Esophagus squamous epithelium (tissue), 5 donors: Measurements from ENCODE around the gene GLDN. TPM values are rescaled to one million over a fixed set of nuclear protein-coding genes. Genes with fewer than 3 reads are reported as not detected.

Source experiments
- DNase-seq: peaks from one replicate; lab custom pipeline; 2025; lab: John Stamatoyannopoulos, UW
- H3K27ac ChIP-seq, 4 donors: fragments of 200-600 bp; sonication (generic); one replicate each; pipeline ENCODE4 v1.5.1; 2016 to 2019; ENCODE audit warnings: mild to moderate bottlenecking in 1 of 4
- H3K27me3 ChIP-seq, 4 donors: fragments of 200-600 bp; sonication (generic); 1 replicate in 3 of 4; 2 replicates in 1 of 4; pipeline versions ENCODE4 v1.5.1 to v1.6.0; 2017 to 2021; ENCODE audit warnings: antibody characterized with exemption in 1 of 4
- H3K36me3 ChIP-seq, 3 donors: fragments of 200-600 bp; sonication (generic); one replicate each; pipeline ENCODE4 v1.5.1; 2016 to 2019
- H3K4me1 ChIP-seq, 3 donors: fragments of 200-600 bp; sonication (generic); one replicate each; pipeline ENCODE4 v1.5.1; 2017 to 2019
- H3K4me3 ChIP-seq, 4 donors: fragments of 200-600 bp; sonication (generic); 1 replicate in 3 of 4; 2 replicates in 1 of 4; pipeline ENCODE4 v1.5.1; 2016 to 2019; ENCODE audit warnings: mild to moderate bottlenecking in 2 of 4, moderate library complexity in 1 of 4
- H3K9me3 ChIP-seq, 3 donors: fragments of 200-600 bp; sonication (generic); one replicate each; pipeline ENCODE4 v1.5.1; 2016 to 2019
- POLR2A ChIP-seq, 4 donors: fragments of 450-650 bp; IDR thresholded peaks; one replicate each; pipeline ENCODE4 v1.6.1; 2017; ENCODE audit warnings: antibody characterized with exemption in 4 of 4, mild to moderate bottlenecking in 4 of 4, moderate library complexity in 3 of 4
- WGBS, 2 donors: methylation state at CpG; one replicate each; pipeline ENCODE4 v1.1.5; 2018; 5-methylcytosine and 5-hydroxymethylcytosine counted together
- intact Hi-C: fragments of 100-400 bp; cut with DNase I; formaldehyde crosslinking; loops from one replicate; pipeline ENCODE4 v1.15.0; 2022
- total RNA-seq, 4 donors: library from RNA; depleted of rRNA; stranded (reverse); fragments of >200 nt; gene quantifications; one replicate each; pipeline ENCODE4 v1.1.0, GENCODE V29; 2016
- TF ChIP-seq, protein P1 (sequence below), 6 experiments: fragments of 450-650 bp in 4 of 6; fragments of 200-600 bp in 2 of 6; sonication (generic) in 2 of 6; IDR thresholded peaks; one replicate each; pipeline ENCODE4 v1.5.1; 2016 to 2019; ENCODE audit warnings: antibody characterized with exemption in 6 of 6, mild to moderate bottlenecking in 4 of 6, moderate library complexity in 4 of 6
- donor health status: DM: yes; HTN: yes; CAD: no.

GLDN gene
- total RNA-seq, 4 donors from 2014 or later, result 0.31 to 2.1 (median 0.74) TPM

DNA sequence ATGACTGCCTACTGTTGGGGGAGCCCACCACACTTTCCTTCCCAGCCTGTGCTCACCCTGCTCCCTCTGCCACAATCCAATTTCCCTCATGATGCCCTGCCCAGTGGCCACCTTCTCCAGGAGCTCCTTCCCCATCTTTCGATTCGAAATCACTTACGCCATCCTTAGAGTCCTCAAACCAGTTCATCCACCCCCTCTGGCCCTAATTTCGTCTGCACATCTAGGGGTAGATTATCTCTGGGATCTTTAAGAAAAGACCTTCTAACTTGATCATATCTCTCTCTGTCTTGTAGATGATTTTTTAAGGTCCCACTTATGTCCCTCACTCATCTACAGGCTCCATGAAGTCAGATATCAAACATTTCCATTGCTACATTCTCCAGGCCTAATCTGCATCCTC, 20.1 kb upstream of the GLDN start:
- peaks cover 0 to 19% (median 0%) of the 10 kb centered on the region in 4 donors for H3K27me3 ChIP-seq
- no peaks in the 10 kb centered on the region for H3K36me3 ChIP-seq
- no peaks in the 10 kb centered on the region for H3K9me3 ChIP-seq
- no peak for DNase-seq
- H3K4me3 ChIP-seq, result no peak overlapping the region
- intact Hi-C loops, result no loop called here
- H3K4me1 ChIP-seq, result no peaks in the 10 kb centered on the region
- 61 to 72% methylated on average over 4 of the region's 4 CpGs for WGBS, 2 donors
- TF ChIP-seq, protein P1, sequence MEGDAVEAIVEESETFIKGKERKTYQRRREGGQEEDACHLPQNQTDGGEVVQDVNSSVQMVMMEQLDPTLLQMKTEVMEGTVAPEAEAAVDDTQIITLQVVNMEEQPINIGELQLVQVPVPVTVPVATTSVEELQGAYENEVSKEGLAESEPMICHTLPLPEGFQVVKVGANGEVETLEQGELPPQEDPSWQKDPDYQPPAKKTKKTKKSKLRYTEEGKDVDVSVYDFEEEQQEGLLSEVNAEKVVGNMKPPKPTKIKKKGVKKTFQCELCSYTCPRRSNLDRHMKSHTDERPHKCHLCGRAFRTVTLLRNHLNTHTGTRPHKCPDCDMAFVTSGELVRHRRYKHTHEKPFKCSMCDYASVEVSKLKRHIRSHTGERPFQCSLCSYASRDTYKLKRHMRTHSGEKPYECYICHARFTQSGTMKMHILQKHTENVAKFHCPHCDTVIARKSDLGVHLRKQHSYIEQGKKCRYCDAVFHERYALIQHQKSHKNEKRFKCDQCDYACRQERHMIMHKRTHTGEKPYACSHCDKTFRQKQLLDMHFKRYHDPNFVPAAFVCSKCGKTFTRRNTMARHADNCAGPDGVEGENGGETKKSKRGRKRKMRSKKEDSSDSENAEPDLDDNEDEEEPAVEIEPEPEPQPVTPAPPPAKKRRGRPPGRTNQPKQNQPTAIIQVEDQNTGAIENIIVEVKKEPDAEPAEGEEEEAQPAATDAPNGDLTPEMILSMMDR (IDR thresholded peaks at IDR 0.05), result no peak
- TF ChIP-seq POLR2A (IDR thresholded peaks at IDR 0.05), result no peak
- no peak overlapping the region for H3K27ac ChIP-seq

DNA sequence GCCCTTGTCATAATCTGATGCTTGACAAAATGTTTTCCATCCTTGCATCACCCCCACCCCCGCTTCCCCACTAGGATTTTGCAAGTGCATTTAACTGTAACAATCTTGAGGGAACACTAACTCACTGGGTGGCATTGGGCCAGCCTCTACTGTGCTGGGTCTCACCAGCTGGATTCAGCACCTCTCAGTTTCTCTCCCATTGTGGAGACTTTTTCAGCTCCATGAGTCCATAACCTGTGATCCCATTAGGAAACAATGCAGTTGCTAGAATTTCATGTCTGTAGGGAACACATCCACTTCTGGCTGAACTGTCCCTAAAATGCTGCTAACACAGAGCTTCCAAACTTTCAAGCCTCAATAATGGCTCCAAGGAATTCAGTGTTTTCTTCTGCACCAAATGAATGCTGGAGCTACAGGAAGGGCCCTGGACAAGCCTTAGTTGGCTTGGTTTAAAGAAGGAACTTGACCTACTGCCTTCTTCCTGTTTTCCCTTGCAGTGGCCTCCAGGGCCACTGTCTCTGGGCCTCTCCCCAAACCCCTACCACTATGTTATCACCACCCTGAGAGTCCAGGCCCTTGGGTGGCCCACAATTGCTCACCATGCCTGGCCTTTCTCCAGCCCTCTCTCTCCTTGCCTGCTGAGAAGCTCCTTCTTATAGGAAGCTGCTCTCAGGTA, 18.7 kb upstream of the GLDN start:
- intact Hi-C loops, result no loop called here
- no peak for DNase-seq
- Histone ChIP-seq H3K27ac (peak overlapping the region in 2 of 4 donors; percentile 6 to 26), H3K4me3 (no peak overlapping the region), H3K9me3 (no peaks in the 10 kb centered on the region), H3K27me3 (peaks cover 0 to 19% (median 0%) of the 10 kb centered on the region in 4 donors), H3K4me1 (no peaks in the 10 kb centered on the region), H3K36me3 (no peaks in the 10 kb centered on the region)
- no peak for TF ChIP-seq POLR2A (IDR thresholded peaks at IDR 0.05)
- TF ChIP-seq, protein P1 (IDR thresholded peaks at IDR 0.05), result no peak
- WGBS, 2 donors, result 88 to 92% methylated on average over 1 of the region's 1 CpG

- Histone ChIP-seq H3K27me3 (peaks cover 0 to 19% (median 0%) of the 10 kb centered on the region in 4 donors), H3K9me3 (no peaks in the 10 kb centered on the region), H3K36me3 (no peaks in the 10 kb centered on the region), H3K27ac (no peak overlapping the region), H3K4me3 (no peak overlapping the region), H3K4me1 (no peaks in the 10 kb centered on the region)
- 85 to 100% methylated on average over 2 to 6 of the region's 7 CpGs for WGBS, 2 donors
- intact Hi-C loops, result no loop called here
- no peak for DNase-seq
- TF ChIP-seq, protein P1 (IDR thresholded peaks at IDR 0.05), result no peak
These were observed 17.7 kb upstream of the GLDN start for GRCh38 chr15:51323749-51324148.

- H3K4me1 ChIP-seq, result no peaks in the 10 kb centered on the region
- no peak overlapping the region for H3K4me3 ChIP-seq
- 78 to 96% methylated on average over 3 of the region's 3 CpGs for WGBS, 2 donors
- H3K27me3 ChIP-seq, result peaks cover 0 to 27% (median 0%) of the 10 kb centered on the region in 4 donors
- DNase-seq, result no peak
- H3K9me3 ChIP-seq, result no peaks in the 10 kb centered on the region
- intact Hi-C loops, result no loop called here
- H3K36me3 ChIP-seq, result no peaks in the 10 kb centered on the region
- TF ChIP-seq, protein P1 (IDR thresholded peaks at IDR 0.05), result no peak
- TF ChIP-seq POLR2A (IDR thresholded peaks at IDR 0.05), result no peak
- no peak overlapping the region for H3K27ac ChIP-seq
These were observed 16.3 kb upstream of the GLDN start for GRCh38 chr15:51325167-51325566.

- WGBS, 2 donors, result 85 to 91% methylated on average over 2 of the region's 2 CpGs
- Histone ChIP-seq H3K27me3 (peaks cover 0 to 21% (median 0%) of the 10 kb centered on the region in 4 donors), H3K4me1 (no peaks in the 10 kb centered on the region), H3K36me3 (no peaks in the 10 kb centered on the region), H3K27ac (no peak overlapping the region), H3K9me3 (no peaks in the 10 kb centered on the region), H3K4me3 (no peak overlapping the region)
- intact Hi-C loops, result no loop called here
- DNase-seq, result no peak
- TF ChIP-seq POLR2A (IDR thresholded peaks at IDR 0.05), result no peak
- TF ChIP-seq, protein P1 (IDR thresholded peaks at IDR 0.05), result no peak
These were observed 14.4 kb upstream of the GLDN start for GRCh38 chr15:51327081-51327480.
